Astrocyte (in vitro differentiated cells and primary cell): Measurements from ENCODE around the gene SLC16A13. TPM values are rescaled to one million over a fixed set of nuclear protein-coding genes. Genes with fewer than 3 reads are reported as not detected.

Experiments used
- DNase-seq: peaks from one replicate; pipeline ENCODE4 v3.0.0-alpha.2; 2010; ENCODE audit warnings: low read depth
- FAIRE-seq: peaks from 2 replicates; lab custom pipeline; 2011; peaks lifted over from hg19 to GRCh38; lab: Jason Lieb, UNC
- H2AFZ ChIP-seq: 2 replicates; pipeline ENCODE4 v1.6.0; 2012; ENCODE audit warnings: low read depth, low read length, inconsistent platforms
- H3K27ac ChIP-seq: 2 replicates; pipeline ENCODE4 v1.5.1; 2011; ENCODE audit warnings: low read depth, low read length, inconsistent platforms
- H3K27me3 ChIP-seq: 2 replicates; pipeline ENCODE4 v1.6.0; 2011; ENCODE audit warnings: low read length, inconsistent platforms; ENCODE audit not compliant: insufficient read depth
- H3K36me3 ChIP-seq: 2 replicates; pipeline ENCODE4 v1.5.1; 2011; ENCODE audit warnings: low read length, inconsistent platforms; ENCODE audit not compliant: insufficient read depth
- H3K4me1 ChIP-seq: 2 replicates; pipeline ENCODE4 v1.5.1; 2011; ENCODE audit warnings: low read length, inconsistent platforms; ENCODE audit not compliant: insufficient read depth
- H3K4me2 ChIP-seq: 2 replicates; pipeline ENCODE4 v1.6.0; 2012; ENCODE audit warnings: low read length, inconsistent platforms
- H3K4me3 ChIP-seq: 2 replicates; pipeline ENCODE4 v1.5.1; 2011; ENCODE audit warnings: low read depth, mild to moderate bottlenecking, low read length, inconsistent platforms; ENCODE audit not compliant: insufficient read depth
- H3K79me2 ChIP-seq: 2 replicates; pipeline ENCODE4 v1.6.0; 2012; ENCODE audit warnings: mild to moderate bottlenecking, low read length, inconsistent platforms; ENCODE audit not compliant: insufficient read depth
- H3K9ac ChIP-seq: 2 replicates; pipeline ENCODE4 v1.6.0; 2012; ENCODE audit warnings: mild to moderate bottlenecking, low read length, inconsistent platforms
- H3K9me3 ChIP-seq: 2 replicates; pipeline ENCODE4 v1.5.1; 2012; ENCODE audit warnings: low read depth, mild to moderate bottlenecking, low read length, inconsistent platforms; ENCODE audit not compliant: insufficient read depth
- H4K20me1 ChIP-seq: 2 replicates; pipeline ENCODE4 v1.6.0; 2012; ENCODE audit warnings: low read length, inconsistent platforms; ENCODE audit not compliant: insufficient read depth
- H3K27ac Mint-ChIP-seq: one replicate; pipeline ENCODE4 v1.8.0; 2021; ENCODE audit warnings: mild to moderate bottlenecking, mixed read lengths; ENCODE audit not compliant: unreplicated experiment
- H3K27me3 Mint-ChIP-seq: one replicate; pipeline ENCODE4 v1.8.0; 2021; ENCODE audit warnings: low read depth, mixed read lengths; ENCODE audit not compliant: unreplicated experiment
- H3K36me3 Mint-ChIP-seq: one replicate; pipeline ENCODE4 v1.8.0; 2021; ENCODE audit warnings: low read depth, mixed read lengths; ENCODE audit not compliant: unreplicated experiment
- H3K4me1 Mint-ChIP-seq: one replicate; pipeline ENCODE4 v1.8.0; 2021; ENCODE audit warnings: low read depth, mixed read lengths; ENCODE audit not compliant: unreplicated experiment
- H3K4me3 Mint-ChIP-seq: one replicate; pipeline ENCODE4 v1.8.0; 2021; ENCODE audit warnings: mild to moderate bottlenecking, moderate library complexity, mixed read lengths; ENCODE audit not compliant: unreplicated experiment
- H3K9me3 Mint-ChIP-seq: one replicate; pipeline ENCODE4 v1.8.0; 2021; ENCODE audit warnings: mild to moderate bottlenecking, mixed read lengths; ENCODE audit not compliant: unreplicated experiment
- EZH2 ChIP-seq: IDR thresholded peaks from 2 replicates; pipeline ENCODE4 v1.6.1; 2012; ENCODE audit warnings: mild to moderate bottlenecking, low read length, inconsistent platforms; ENCODE audit not compliant: insufficient read depth
- total RNA-seq: library from RNA; stranded (reverse); gene quantifications from 2 replicates; pipeline ENCODE4 v1.2.1, GENCODE V29; 2021
- TF ChIP-seq, protein P1 (sequence below): IDR thresholded peaks from 2 replicates; pipeline ENCODE4 v1.5.1; 2011; ENCODE audit warnings: low read depth, mild to moderate bottlenecking, inconsistent platforms, low read length, moderate library complexity; ENCODE audit not compliant: insufficient read depth

Gene SLC16A13
- total RNA-seq, 1 donor from 2014 or later: 6.6 TPM

GRCh38 chr17:7042501-7043181, 6.8 kb downstream of the SLC16A13 start:
- Histone ChIP-seq H3K27me3 (peaks cover 21% of the 10 kb centered on the region), H3K27ac (no peak overlapping the region), H3K9me3 (peaks cover 3% of the 10 kb centered on the region), H3K4me2 (peak overlapping the region; percentile 85), H3K36me3 (no peaks in the 10 kb centered on the region), H3K9ac (peak overlapping the region; percentile 10), H3K4me1 (peaks cover 20% of the 10 kb centered on the region), H2AFZ (no peak overlapping the region), H3K79me2 (no peaks in the 10 kb centered on the region), H3K4me3 (no peak overlapping the region), H4K20me1 (no peaks in the 10 kb centered on the region)
- Mint-ChIP-seq H3K27ac (no peak overlapping the region), H3K9me3 (no peaks in the 10 kb centered on the region), H3K36me3 (peaks cover 3% of the 10 kb centered on the region), H3K4me3 (no peak overlapping the region), H3K27me3 (peaks cover 36% of the 10 kb centered on the region), H3K4me1 (no peaks in the 10 kb centered on the region)
- FAIRE-seq: no peak
- TF ChIP-seq, protein P1, sequence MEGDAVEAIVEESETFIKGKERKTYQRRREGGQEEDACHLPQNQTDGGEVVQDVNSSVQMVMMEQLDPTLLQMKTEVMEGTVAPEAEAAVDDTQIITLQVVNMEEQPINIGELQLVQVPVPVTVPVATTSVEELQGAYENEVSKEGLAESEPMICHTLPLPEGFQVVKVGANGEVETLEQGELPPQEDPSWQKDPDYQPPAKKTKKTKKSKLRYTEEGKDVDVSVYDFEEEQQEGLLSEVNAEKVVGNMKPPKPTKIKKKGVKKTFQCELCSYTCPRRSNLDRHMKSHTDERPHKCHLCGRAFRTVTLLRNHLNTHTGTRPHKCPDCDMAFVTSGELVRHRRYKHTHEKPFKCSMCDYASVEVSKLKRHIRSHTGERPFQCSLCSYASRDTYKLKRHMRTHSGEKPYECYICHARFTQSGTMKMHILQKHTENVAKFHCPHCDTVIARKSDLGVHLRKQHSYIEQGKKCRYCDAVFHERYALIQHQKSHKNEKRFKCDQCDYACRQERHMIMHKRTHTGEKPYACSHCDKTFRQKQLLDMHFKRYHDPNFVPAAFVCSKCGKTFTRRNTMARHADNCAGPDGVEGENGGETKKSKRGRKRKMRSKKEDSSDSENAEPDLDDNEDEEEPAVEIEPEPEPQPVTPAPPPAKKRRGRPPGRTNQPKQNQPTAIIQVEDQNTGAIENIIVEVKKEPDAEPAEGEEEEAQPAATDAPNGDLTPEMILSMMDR: no peak
- peak; percentile 34 for TF ChIP-seq EZH2
- no peak for DNase-seq

DNA sequence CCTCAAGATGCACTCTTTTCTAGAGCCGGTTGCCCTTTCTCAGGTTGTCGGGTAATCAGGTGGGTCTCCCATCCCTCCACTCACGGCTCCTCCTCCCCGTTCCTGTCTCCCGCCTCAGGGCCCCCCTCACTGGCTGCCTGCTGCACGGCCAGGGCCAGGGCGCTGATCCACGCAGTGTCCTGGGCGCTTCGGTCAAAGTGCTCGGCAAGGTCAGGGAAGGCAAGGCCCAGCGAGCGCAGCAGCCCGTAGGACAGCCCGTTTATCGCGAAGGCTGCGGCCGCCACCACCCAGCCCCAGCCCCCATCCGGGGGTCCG, 7.3 kb downstream of the SLC16A13 start:
- Mint-ChIP-seq H3K4me1 (no peaks in the 10 kb centered on the region), H3K9me3 (no peaks in the 10 kb centered on the region), H3K36me3 (peaks cover 3% of the 10 kb centered on the region), H3K27ac (no peak overlapping the region), H3K27me3 (peaks cover 36% of the 10 kb centered on the region), H3K4me3 (no peak overlapping the region)
- no peak for FAIRE-seq
- no peaks in the 10 kb centered on the region for H3K36me3 ChIP-seq
- peaks cover 3% of the 10 kb centered on the region for H3K9me3 ChIP-seq
- TF ChIP-seq, protein P1: no peak
- peak; percentile 38 for TF ChIP-seq EZH2
- H3K4me1 ChIP-seq: peaks cover 20% of the 10 kb centered on the region
- no peak overlapping the region for H3K27ac ChIP-seq
- H4K20me1 ChIP-seq: no peaks in the 10 kb centered on the region
- peak overlapping the region; percentile 73 for H2AFZ ChIP-seq
- peak overlapping the region; percentile 43 for H3K9ac ChIP-seq
- peaks cover 21% of the 10 kb centered on the region for H3K27me3 ChIP-seq
- DNase-seq: no peak
- peak overlapping the region; percentile 42 for H3K4me3 ChIP-seq
- H3K4me2 ChIP-seq: peak overlapping the region; percentile 85
- H3K79me2 ChIP-seq: no peaks in the 10 kb centered on the region

- FAIRE-seq: no peak
These were observed 7.8 kb downstream of the SLC16A13 start, which contains the start of gene SLC16A11 for GRCh38 chr17:7043497-7044198. SLC16A11 (minus strand) TSS chr17:7044092; CDS start chr17:7043513, 579 bp downstream.

More at GRCh38 chr17:7043497-7044198, 7.8 kb downstream of the SLC16A13 start, which contains the start of gene SLC16A11:
- H3K36me3 Mint-ChIP-seq: peaks cover 3% of the 10 kb centered on the region
- Histone ChIP-seq H3K79me2 (no peaks in the 10 kb centered on the region), H3K4me3 (peak within 1 kb of the TSS; percentile 42), H4K20me1 (no peaks in the 10 kb centered on the region), H3K4me1 (peaks cover 20% of the 10 kb centered on the region), H3K36me3 (no peaks in the 10 kb centered on the region), H3K9me3 (peaks cover 3% of the 10 kb centered on the region), H2AFZ (peak within 1 kb of the TSS; percentile 73), H3K27ac (no peak within 1 kb of the TSS), H3K27me3 (peaks cover 21% of the 10 kb centered on the region), H3K4me2 (peak within 1 kb of the TSS; percentile 85), H3K9ac (peak within 1 kb of the TSS; percentile 43)
- H3K27me3 Mint-ChIP-seq: peaks cover 36% of the 10 kb centered on the region
- H3K4me3 Mint-ChIP-seq: no peak within 1 kb of the TSS
- no peak within 1 kb of the TSS for H3K27ac Mint-ChIP-seq
- H3K9me3 Mint-ChIP-seq: no peaks in the 10 kb centered on the region
- no peak for DNase-seq
- TF ChIP-seq EZH2: peak; percentile 71
- TF ChIP-seq, protein P1: no peak
- no peaks in the 10 kb centered on the region for H3K4me1 Mint-ChIP-seq
